Kidney capillary endothelial cell (primary cell): ENCODE data around the gene MET.
"Not testable (repeated sequence)": the region's sequence is repeated elsewhere in the genome, so short reads cannot be mapped to it uniquely, and the experiment has no call there.

Source experiments
- DNase-seq: peaks from one replicate; pipeline ENCODE4 v3.0.0-alpha.2; 2018; ENCODE audit warnings: low spot score

The MET gene

DNA sequence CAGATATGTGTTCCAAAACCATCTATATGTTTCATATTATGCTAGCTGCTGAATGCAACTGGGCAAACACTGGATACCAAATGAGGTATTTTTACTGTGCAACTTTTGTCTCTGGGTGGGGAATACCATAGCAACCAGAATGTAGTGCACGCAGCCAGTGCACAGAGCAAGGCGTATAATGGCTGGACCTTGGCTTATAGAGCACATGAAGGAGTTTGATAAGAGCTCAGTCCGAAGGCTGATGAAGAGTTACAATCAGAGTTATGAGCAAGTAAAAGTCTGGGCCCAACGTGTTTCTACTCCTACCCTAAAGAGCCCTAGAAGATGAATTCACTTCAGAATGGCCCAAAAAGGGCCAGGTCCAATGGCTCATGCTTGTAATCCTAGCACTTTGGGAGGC is 82.2 kb downstream of the MET start:
- DNase-seq, result no peak

DNA sequence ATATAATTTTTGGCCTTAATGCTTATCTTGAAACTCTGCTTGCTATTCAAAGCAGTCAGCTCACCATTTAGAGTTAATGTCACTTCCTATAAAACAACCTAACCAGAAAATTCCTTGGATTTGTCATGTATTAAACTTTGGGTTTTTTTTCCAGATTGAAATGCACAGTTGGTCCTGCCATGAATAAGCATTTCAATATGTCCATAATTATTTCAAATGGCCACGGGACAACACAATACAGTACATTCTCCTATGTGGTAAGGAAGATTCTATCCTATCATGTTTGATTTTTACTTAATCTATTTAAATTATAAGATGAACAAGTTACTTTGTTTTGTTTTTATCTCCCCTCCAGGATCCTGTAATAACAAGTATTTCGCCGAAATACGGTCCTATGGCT is 85.3 kb downstream of the MET start:
- no peak for DNase-seq

DNA sequence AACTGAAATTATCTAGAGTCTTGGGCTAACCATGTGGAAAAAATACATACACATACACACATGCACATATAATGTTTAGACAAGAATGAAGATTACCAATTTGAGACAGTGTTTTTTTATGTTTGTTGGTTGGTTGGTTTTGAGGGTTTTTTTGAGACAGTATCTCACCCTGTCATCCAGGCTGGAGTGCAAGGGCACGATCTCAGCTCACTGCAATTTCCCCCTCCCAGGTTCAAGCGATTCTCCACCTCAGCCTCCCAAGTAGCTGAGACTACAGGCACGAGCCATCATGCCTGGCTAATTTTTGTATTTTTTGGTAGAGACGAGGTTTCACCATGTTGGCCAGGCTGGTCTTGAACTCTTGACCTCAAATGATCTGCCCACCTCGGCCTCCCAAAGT is 87.6 kb downstream of the MET start:
- DNase-seq, result not testable (repeated sequence)

DNA sequence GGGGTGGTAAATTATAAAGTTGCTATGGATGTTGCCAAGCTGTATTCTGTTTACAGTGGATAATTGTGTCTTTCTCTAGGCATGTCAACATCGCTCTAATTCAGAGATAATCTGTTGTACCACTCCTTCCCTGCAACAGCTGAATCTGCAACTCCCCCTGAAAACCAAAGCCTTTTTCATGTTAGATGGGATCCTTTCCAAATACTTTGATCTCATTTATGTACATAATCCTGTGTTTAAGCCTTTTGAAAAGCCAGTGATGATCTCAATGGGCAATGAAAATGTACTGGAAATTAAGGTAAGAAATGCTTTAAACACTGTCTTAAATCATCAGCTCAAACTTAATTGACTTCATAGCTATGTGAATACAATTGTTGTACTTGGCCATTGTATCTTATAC is 91.0 kb downstream of the MET start:
- no peak for DNase-seq

DNA sequence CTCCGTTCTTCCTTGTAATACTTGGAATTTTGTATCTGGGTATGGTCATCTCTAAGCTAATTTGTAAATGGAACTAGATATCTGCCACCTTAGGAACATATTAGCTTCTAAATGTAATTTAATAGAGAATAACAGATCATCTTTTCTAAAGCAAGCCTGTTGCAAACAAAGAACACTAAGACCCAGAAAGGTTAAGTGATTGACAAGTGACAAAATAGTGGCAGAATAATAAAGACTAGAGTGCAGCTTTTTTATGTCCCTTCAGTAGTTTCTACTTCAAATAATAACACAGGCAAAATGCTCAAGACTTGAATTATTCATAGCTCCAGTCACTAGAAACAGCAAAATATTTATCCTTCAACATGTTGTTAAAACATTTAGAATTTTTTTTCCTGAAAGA is 91.7 kb downstream of the MET start:
- DNase-seq, result no peak

DNA sequence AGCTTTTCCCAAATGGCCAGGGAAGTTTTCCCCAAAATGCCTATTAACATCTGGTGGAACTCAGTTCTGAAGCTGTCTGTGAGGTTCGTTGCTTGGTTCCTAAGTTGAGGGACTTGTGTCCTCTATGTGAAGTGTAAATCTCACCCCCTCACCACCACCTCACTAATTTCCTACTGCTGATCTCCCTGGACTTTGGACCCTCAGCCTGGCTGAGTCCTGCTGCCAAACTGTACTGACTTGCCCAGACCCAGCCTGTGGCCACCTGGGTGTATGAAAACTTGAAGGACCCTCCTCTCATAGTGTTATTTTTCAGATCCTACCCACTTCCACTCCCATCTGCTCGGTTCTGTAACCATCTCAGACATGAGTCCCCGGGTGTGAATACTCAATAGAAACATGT is 94.9 kb downstream of the MET start:
- DNase-seq, result no peak

DNA sequence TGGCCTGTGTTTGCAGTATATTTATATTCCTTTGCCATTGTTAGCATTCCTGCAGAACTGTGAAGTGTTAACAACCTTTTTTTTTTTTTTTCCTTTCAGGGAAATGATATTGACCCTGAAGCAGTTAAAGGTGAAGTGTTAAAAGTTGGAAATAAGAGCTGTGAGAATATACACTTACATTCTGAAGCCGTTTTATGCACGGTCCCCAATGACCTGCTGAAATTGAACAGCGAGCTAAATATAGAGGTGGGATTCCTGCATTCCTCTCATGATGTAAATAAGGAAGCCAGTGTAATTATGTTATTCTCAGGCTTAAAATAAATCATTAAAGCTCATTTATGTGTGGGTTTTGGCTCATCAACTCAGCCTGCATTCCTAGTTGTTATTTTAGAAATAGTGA is 97.5 kb downstream of the MET start:
- no peak for DNase-seq

DNA sequence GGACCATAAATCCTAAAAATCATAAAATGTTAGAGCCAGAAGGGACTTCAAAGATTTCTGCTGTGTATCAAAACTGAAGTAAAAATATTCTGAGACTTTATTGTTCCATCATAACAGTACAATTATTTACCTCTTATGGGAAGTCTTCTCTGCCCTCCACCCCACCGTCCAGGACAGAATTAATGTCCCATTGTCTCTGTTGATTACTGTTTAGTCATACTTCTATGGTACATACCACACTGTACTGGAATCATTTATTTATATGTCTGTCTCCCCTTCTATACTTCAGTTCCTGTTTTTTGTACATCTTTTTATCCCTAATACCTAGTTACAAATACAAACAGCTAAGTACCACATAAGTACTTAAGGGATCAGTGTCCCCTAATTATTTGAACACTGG is 98.9 kb downstream of the MET start:
- DNase-seq, result no peak

DNA sequence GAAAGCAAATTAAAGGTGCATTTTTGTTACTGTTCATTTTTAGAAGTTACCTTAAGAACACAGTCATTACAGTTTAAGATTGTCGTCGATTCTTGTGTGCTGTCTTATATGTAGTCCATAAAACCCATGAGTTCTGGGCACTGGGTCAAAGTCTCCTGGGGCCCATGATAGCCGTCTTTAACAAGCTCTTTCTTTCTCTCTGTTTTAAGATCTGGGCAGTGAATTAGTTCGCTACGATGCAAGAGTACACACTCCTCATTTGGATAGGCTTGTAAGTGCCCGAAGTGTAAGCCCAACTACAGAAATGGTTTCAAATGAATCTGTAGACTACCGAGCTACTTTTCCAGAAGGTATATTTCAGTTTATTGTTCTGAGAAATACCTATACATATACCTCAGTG is 99.6 kb downstream of the MET start:
- DNase-seq, result no peak

DNA sequence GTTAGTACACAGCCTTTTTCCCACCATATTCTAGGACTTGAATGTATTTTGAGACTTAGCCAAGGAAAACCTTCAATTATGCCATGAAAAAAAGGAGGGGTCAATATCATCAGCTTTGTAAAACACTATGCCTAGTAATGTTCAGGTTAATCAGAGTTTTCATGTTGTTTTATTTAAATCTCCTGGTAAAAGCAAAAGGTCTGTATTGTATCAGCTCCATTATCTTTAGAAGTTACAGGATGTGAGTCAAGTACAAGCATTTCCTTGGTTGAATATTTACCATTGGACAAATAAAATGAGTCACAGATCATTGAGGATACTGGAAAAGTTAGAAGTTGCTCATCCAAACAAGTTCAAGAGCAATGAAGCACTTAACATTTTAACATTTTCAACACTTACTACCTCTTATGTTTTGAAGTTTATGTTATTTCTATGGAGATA is 100.4 kb downstream of the MET start:
- DNase-seq, result peak; percentile 92

DNA sequence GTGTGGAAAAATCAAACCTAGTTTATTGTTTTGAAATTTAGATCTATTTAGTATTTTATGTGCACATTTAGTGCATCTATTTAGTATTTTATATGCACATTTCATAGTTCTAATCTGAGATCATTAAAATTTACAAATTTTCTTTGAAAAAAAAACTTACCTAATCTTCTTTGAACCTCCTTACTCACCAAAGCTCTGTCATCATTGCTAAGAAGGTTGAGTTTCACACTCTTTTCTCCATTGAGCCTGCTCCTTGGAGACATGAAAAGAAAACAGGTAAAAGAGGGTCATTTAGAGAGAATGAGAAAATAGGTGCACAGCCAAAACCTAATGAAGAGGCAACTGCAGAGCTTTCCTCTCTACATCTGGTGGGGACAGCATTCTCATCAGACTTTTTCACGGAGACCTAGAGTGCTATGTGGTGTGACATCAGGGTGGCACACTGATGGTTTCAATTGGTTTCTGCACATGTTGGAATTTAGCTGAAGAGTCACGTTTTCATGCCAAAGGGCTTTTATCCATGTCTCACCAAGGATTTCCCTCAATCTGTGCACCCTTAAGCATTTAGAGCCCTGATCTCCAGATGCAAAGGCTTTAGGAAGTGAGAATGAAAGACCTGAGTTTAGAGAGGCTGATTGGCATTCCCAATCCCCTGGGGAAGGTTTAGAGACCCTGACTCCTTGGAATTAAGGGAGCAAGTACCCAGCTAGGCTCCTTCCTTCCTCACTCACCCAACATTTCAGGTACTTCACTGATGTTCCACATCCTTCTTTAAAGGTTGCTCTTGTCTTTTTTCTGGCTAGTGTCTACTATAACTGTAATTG is 101.1 kb downstream of the MET start:
- DNase-seq, result no peak

DNA sequence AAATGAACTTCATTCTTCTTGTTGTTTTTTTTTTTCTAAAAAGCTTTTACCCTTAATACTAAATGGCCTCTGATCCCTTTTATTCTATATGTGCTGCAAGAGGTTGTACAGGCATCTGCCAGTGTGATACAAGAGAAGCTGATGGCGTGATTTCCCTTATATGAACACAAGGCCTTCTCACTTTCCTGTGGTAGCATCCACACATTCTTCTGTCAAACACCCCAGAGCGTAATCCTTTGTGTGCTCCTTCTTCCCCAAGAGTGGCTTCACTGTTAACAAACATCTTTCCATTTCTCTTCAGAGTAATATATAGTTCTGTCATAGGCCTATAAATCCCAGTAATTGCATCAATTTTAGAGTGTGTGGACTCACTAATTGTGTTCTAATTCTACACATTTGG is 104.0 kb downstream of the MET start:
- no peak for DNase-seq

DNA sequence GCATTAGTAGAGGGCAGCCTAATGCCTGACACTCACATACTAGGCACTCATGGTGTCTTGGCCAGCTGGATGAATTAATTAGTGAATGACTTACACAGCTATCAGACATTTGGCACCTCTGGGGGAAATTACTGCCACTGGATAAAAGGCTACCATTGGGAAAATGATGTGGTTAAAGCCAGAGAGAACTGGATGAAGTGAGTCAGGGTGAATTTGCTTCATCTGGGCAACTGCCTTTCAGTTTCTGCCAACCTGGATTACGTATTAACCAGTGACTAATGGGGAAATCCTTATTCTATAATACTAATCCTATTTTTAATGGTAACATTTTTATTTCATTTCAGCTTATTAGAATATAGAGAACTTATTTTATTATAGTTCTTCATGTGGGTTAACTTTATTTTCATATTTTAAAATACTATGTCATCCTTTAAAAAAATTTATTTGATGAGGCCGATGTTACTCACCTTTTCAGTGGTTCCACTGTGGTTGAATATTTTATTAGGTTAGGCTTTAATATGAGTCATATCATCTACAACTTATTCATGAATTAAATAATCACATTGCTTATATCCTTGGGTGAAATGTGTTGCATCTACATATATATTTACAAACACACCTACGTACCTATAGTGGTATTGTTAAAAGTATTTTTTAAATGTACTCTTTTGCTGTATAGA is 104.8 kb downstream of the MET start:
- DNase-seq, result peak; percentile 21

DNA sequence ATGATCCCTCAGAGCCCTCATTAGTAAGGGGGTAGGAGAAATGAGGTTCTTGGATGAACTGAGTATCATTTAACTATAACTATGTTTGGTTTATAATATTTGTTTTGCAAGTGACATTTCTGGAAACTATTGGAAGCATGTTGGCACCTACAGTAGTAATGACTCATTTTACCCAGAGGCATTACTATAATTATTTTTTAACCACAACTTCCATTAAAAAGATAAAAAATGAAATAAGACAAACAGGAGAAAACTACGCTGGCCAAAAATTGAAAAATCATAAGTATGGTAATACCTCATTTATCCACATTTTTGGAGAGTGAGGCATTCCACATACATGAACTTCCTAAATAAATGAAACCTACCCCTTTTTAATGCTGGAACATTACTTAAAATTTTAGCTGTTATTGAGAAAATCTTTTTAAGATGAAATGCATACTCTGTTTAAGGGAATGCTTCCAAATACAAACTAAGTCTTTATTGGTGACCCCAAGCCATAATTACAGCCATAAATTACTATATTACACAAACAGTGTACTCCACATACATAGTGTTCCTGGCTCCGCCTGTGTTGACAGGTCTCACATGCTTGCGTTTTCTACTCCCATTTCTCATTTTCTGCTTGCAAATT is 105.8 kb downstream of the MET start:
- DNase-seq, result no peak

DNA sequence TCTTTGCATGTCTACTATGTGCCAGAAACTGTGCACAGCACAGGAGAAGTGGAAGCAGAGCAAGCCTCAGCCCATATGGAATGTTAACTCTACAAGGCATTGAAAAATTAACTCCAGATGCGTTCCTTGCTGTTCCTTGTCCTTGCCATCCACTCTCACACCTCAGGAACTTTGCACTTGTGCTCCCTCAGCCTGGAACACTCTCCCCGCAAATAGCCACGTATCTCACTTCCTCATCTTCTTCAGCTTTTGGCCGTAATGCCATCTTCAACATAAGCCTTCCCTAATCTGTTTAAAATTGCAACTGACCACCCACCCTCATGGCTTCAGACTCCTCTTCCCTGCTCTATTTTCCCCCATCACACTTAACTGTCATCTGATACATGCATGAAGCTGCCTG is 107.2 kb downstream of the MET start:
- DNase-seq, result no peak

DNA sequence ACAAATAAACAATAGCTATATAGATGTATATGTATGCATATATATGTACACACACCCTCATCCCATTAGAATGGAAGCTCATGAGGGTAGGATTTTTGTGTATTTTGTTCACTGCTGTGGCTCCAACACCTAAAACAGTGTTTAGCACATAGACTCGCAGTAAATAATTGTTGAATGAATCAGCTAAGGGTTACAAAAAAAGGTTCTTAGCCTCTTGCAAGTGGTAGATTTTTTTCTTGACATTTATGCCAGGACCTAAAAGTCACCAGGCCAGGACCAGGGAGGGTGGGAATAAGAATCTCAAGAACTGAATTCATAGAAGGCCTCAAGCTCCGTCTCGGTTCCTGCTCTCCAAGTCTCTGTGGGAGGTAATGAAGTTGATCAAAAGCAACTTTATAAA is 107.9 kb downstream of the MET start:
- no peak for DNase-seq

DNA sequence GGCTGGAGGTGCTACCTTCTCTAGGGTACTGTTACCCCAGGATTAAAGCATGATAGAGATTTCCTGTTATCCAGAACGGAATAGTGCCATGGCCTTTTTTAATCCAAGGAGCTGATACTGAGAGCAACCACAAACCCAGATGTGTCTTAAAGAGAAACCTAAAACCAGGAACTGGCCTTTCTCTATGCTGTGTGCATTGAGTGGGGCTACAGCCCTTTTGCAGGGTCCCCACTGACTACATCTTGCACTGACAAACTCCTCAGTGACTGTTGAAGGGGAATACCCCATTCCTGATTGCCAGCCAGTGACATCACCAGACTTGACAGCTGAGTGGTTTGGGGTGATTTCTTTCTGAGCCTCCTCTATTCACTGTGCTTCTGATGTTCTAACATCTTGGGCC is 108.5 kb downstream of the MET start:
- DNase-seq, result no peak

DNA sequence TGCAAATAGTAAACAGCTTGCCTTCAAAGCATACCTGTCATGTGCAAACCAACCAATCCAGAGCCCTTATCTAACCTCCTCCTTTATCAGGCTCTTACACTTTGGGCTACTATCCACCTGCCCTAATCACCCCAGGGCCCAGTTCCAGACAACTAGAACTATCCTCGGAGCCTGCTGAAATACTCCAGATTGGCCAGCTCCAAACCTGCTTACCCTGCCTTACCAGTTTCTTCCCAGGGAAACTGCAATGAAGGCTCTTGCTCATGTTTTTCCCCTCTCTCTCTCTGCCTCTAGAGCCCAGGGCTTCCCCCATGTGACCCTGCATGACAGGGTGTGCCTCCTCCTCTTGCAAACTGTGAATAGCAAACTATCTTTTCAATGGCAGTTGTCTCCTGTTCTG is 109.0 kb downstream of the MET start:
- DNase-seq, result no peak

DNA sequence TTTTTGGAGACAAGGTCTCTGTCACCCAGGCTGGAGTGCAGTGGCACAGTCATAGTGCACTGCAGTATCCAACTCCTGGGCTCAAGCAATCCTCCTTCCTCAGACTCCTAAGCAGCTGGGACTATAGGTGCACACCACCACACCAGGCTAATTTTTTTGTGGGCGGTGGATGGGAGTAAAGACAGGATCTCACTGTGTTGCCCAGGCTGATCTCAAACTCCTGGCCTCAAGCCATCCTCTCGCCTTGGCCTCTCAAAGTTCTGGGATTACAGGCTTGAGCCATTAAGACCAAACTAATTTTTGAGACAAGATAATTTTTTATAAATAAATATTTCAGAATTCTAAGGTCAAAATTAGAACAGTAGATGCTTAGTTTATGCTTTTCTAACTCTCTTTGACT is 109.6 kb downstream of the MET start:
- no peak for DNase-seq

DNA sequence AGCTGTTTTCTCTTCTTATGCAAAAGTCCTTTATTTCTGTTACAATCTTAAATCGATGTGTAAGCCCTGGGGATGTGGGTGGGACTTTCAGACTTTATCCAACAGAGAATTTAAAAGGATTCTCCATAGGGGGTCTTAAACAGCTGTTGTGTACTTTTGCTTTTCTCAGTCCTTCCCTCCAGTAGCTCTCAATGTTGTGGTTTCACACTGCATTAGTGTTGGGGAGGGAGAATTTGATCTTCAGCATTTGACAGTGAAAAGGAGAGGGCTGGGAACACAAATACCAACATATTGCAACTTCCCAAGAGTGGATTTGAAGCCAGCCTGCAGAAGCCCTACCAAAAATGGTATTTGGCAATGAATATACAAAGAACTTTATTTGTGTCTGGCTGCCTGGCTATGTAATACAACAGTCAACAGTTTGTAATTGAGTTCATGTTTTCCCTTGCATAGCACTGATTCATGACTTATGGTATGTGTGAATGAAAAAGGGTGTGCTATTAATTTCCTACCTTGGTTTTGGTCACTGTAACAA is 110.2 kb downstream of the MET start:
- DNase-seq, result no peak

DNA sequence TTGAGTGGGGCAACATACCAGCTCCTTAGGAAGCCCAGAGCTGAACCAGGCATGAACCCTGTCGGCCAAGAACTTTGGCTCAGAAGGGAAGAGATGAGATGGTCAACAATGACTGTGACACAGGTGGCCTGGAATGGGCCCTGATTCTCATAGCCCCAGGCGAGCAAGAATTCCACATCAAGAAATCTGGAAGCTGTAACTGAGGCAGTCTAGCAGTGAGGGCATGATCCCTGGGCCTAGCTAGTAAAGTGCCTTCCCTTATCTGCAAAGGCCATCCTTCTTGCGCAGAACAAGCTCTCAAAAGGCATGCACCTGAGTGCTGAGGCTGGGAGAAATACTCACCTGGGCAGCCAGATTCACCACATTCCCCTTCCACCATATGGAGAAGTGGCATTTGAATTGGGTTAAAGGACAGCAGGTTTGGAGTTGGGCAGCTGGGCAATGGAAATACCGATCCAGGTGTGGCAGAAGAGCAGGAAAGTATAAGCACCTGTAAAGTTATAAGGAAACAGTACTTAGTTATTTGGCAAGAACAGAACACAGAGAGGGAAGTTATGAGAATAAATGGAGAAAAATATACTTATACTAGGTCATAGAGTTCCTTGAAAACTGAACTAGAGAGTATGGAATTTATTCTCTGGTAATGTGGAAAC is 111.8 kb downstream of the MET start:
- DNase-seq, result no peak

DNA sequence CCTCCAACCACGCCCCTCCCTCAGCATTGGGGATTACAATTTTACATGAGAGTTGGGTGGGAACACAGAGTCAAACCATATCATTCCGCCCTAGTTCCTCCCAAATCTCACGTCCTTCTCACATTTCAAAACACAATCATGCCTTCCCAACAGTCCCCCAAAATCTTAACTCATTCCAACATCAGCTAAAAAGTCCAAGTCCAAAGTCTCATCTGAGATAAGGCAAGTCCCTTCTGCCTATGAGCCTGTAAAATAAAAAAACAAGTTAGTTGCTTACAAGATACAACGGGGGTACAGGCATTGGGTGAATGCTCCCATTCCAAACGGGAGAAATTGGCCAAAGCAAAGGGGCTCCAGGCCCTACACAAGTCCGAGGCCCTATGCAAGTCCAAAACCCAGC is 112.7 kb downstream of the MET start:
- no peak for DNase-seq

DNA sequence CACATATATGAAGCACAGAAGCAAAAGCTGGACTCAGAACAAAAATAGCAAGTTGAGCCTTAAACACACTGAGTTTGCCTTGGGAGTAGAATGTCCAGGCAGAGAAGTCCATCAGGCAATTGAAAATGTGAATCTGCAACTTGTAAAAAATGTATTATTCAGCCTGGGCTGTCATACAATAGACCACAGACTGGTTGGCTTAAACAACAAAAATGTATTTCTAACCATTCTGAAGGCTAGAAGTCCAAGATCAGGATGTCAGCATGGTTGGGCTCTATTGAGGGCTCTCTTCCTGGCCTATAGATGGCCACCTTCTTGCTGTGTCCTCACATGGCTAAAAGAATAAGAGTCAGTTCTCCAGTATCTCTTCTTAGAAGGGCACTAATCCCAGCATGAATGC is 113.8 kb downstream of the MET start:
- DNase-seq, result no peak
